ENCODE data around the gene SPRYD3.

SPRYD3 gene

DNA sequence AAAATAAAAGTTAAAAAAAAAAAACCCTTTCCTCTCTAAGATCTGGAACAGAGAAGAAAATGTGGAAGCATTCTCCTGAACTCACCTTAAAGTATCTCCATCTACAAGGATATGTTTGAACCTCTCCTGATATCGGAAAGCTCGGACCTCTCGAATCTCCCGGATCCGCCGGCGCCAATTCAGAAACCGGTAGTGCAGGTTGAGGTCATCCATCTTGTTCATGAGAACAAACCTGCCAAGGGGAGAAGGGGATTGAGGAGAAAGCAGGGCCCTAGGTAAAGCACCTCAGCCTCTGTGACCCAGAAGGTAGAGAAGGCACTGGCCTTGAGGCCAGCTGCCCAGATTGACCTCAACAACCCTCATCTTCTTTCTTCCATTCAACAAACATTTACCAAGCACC lies 2.2 kb downstream of the SPRYD3 start:
- no peak for DNase-seq

GRCh38 chr12:53076461-53076860 lies 2.7 kb downstream of the SPRYD3 start:
- no peak for DNase-seq

- DNase-seq: no peak
These were observed 4.2 kb downstream of the SPRYD3 start for GRCh38 chr12:53074999-53075370.

DNA sequence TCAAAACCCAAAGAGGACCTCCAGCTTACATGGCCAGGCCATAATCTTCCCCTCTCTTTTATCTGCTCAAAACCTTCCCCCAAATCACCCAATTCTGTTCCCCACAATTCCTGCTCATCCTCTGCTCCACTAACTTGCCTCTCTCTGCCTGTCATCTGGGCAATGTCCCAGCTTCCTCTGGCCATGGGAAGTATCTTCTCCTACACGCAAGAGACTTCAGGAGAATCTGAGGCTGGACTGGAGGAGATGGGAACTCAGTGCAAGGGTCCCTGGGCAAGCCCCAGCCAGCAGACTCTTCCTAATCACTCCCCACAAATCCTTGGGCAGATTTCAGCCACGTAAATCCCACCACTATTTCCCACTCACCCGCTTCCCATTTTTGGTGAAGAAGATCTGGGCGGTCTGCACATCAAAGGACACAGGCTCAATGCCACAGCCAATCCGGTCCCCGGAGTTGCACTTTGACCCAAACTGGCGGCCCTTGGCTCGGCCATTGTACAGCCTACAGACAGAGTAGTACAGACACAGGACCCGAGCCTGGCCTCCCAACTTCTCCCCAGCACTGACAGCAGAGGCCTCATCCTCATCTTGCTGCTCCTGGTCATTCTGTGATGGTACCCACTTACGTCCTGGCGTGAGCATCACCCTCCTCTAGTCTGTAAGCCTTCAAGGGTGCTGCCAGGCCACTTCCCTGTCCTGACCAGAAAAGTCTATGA lies 4.7 kb downstream of the SPRYD3 start:
- no peak for DNase-seq

DNA sequence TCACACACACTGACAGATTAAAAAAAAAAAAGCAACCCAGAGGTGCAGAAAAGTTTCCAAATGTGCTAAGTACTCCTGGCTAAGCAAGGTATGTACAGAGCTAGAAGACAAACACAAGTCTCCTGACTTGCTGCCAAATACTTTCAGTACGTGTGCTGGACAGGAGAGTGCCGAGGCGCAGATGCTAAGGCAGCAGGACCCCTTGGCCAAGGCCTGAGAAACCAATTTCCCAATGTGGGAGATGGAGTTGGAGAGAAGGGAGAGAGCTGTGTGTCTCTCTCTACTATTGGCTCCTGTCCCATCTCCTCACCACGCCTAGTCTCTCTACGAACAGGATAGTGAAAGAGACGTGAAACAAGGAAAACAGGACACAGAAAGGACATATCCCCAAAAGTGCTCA lies 5.3 kb downstream of the SPRYD3 start:
- no peak for DNase-seq

DNA sequence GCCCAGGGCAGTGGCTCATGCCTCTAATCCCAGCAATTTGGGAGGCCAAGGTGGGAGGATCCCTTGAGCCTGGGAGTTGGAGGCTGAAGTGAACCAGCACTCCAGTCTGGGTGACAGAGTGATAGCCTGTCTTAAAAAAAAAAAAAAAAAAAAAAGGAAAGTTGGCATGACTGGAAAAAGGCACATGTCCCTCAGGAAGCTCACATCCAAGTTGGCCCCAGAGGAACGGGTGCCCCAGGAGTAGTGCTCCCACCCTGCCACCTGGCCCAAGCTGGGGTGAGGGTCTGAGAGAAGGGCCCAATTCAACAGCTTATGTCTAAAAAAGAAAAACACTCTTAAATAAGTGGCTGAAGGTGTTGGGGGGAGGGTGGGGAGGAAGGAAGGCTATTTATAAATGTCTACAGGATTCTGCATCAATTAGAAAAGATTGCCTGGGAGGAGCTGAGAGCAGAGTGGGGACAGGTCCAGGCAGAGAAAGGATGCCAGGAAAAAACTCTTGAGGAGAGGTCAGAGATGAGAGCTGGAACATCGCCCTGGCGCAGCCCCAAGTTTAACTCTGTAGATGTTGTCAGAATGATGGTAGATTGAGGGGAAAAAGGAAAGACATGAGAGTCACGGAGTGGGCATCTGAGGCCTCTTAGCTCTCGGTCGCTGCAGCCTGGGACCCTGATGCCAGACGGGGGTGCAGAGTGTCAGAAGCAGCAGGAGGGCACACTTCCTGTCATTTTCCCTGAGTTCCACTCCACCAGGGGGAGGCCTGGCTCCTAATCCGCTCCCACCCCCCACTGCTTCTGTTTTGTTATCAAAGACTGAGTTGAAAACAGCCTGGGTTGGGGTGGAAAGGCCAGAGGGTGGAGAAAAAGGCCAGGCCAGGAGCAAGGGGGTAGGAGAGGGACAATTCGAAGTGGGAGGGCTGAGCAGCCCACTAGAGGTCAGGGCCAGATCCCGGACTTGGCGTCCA lies 7.3 kb downstream of the SPRYD3 start:
- no peak for DNase-seq

DNA sequence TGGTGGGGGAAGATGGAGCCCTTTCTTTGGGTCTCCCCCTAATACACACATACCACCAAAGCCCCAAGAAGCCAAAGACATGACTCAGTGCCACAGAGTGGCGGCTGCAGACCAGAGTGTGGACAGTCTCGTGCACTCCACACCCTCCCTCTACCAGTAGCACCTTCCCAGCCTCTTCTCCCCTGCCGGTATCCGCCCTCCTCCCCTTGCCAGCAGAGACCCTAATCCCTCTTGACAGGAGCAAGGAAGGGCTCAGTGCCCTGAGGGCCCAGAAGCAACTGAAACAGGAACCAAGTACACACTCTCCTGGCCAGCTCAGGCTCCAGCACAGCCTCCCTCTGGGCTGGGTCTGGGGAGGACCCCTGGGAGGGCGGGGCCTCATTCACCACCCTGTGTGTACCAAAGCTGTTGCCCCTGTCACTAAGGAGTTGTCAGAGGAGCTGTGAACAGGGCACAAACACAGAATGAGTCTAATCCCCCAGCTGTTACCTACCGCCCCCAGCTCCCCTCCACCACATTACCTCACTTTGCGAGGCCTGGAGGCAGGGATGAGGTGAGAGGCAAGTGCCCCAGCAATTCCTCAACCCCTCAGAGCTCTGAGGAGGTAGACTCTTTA lies 8.2 kb downstream of the SPRYD3 start:
- no peak for DNase-seq

- no peak for DNase-seq
These were observed 9.4 kb downstream of the SPRYD3 start for GRCh38 chr12:53069621-53070410.

DNA sequence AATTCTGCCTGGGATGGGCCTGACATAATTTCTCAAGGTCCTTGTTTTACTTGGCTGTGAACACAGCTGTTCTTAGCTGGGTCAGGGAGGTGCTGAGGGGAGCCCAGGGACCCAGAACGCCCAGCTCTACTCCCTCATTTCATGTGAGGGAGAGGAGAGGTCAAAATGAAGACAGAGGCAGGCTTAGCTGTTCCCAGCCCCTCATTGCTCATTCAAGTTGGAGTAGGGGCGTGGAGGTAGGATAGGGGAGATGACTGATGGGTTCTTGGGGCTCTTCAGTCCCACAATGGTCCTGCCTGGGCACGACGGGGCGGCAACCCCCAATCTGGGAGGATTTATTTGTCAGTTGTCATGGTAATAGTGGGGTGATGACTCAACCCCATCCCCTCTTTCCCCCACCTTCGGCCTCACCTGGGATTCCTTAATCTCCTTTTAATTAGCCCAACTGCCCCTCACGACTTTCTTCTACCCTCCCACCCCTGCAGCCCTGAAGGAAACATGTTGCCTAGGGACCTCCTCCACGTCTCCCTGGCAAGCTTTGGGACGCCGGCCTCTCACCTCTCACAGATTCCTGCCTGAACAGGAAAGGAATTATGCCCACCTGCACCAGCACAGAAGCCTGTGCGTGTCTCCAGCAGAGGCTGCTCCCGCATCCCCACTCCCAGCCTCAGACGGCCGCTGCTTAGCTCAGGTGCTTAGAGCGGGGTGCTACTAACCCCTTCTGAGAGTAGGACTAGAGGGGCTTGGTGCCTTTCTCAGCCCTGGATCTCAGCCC lies 10.2 kb downstream of the SPRYD3 start:
- DNase-seq: no peak

DNA sequence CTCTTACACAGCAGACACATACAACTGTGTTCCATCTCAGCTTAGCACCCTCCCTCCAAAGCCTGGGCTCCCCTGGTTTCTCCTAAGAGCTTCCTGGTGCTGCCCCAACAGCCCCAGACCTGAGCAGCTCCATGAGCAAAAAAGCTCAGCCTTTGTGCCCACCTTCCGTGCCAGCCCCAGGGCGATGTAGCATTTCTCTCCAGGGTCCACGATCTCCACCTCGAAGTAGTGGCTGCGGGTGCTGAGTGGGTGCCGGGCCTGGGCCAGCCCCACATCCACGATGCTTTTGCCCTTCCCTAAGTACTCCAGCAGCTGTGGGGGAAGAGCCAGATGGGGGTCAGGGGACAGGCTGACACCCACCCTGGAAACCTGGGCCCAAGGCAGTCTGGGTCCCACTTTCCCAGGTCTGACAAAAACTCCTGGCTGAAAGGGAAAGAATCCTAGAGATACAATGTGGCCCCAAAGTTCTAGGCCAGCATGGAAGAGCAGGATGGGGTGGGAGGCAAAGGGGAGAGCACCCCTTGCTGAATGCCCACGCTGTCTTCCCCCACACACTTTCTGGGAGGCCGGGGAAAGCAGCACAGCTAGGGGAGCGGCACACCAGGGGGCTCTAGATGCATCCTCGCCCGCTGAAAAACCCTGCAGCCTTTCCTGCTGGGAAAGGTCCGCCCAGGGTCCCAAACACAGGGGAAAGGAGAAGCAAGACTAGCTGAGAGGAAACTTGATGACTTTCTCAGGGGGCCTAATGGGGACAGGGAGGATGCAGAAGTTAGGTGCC lies 11.0 kb downstream of the SPRYD3 start:
- no peak for DNase-seq

GRCh38 chr12:53067074-53067992 lies 11.9 kb downstream of the SPRYD3 start:
- DNase-seq: no peak

DNA sequence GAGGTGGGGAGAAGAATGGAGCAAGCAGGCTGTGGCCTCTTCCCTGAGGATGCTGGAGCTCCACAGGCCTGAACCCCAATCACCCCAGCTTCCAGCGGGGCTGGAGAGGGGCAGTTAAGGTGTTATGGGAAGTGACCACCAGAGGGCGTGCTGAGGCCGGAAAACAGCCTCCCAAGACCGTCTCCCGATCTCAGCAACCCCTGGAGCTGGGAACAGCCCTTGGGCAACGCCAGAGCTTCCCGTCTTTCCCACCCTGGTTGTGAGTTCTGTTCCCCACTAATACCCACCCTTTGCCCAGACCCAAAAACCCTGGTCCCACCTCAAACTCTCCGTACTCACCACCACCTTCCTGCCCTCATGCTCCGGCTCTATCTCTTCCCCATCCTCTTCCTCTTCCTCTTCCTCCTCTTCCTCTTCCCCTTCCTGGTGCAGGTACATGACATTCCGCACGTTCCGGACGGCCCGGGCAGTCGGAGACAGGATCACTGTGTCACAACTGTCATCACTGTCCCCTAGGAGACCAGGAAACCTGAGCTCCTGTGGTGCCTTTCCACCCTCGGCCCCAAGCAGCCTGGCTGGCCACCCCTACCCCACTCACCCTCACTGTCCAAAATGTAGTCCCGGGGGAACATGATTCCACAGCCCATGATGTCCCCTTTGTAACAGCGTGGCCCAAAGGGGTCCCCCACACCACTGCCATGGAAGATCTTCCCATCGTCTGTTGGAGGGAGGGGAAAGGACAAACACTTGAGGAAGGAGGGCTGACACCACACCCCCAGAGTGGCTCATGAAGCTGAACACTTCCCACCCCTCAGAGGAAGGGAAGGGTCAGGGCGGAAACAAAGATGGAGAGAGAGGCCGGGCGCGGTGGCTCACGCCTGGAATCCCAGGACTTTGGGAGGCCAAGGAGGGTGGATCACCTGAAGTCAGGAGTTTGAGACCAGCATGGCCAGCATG lies 12.9 kb downstream of the SPRYD3 start:
- DNase-seq: no peak

GRCh38 chr12:53065470-53065869 lies 13.7 kb downstream of the SPRYD3 start:
- no peak for DNase-seq

DNA sequence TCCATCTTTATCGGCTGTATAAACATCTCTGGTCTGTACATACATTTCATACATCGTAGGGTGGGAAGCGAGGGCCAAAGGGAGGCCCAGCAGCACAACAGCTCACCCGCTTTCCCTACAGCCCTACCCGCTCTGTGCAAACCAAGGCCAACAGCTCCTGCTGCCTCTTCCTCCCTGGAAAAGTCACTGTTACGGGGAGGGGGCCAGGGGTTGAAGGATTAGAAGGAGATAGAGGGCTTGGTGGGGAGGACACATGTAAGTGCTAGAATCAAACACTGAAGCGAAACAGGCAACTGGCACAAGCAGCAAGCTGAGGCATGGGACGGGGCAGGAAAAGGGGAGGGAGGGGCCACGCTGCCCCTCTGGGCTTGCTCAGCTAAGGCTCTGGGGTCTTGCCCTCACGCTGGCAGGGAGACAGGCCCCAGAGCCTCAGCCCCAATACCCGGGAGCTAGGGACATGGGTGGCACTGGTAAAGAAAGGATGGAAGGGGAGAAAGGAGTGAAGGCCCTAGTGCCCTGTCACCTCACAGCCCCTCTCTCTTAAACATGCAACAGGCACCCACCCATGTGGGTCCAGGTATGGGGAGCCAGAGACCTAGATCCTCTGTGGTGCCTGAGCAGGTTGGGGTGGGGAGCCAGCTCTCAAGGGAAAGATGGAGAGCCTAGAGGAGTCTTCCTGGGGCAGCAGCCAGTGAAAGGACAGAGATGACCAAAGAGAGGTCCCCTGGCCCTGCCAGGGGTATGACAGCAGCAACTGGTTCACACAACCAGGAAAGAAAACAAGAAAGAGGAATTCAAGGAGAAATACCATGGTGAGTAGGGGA lies 14.4 kb downstream of the SPRYD3 start:
- DNase-seq: no peak

GRCh38 chr12:53063708-53064612 lies 15.2 kb downstream of the SPRYD3 start:
- no peak for DNase-seq

DNA sequence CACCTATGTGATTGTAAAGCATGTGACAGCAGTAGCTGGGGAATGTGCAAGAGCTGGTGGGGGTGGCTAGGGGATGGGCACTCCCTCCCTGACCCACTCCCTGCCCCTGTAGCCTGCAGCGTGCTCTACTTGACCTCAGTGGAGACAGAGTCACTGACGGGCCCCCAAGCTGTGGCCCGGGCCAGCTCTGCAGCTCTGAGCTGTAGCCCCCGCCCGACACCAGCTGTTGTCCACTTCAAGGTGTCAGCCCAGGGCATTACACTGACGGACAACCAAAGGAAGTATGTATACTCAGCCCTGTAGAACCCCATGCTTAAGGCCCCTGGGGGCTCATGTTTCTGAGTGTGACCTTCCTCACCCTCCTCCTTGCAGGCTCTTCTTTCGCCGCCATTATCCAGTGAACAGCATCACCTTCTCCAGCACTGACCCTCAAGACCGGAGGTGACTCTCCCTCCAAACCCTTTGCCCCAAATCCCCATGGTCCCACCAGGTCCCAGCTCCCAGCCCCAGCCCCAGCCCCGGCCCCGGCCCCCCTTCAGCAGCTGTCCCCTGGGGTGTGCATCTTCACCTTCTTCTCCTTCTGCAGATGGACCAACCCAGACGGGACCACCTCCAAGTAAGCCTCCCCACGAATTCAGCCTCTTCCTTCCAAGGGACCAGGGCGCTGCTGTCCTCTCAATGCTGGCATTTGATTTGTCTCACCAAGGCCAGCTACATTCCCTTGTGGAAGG lies 16.0 kb downstream of the SPRYD3 start:
- DNase-seq: no peak

Data from NCI-H187 treated with DMSO at 0.1 percent for 48 hours (cell line).